Activated CD4-positive, alpha-beta T cell treated with anti-CD3 and anti-CD28 coated beads, Interleukin-2, Interleukin-6, amounts not matched to agents 100 ng/mL and 50 ng/mL, durations not matched to agents 16 hours and 8 hours (primary cell): ENCODE measurements around the gene AFF3.

Experiments
- DNase-seq: peaks from one replicate; pipeline ENCODE4 v3.0.0-alpha.2; 2020

AFF3 gene

DNA sequence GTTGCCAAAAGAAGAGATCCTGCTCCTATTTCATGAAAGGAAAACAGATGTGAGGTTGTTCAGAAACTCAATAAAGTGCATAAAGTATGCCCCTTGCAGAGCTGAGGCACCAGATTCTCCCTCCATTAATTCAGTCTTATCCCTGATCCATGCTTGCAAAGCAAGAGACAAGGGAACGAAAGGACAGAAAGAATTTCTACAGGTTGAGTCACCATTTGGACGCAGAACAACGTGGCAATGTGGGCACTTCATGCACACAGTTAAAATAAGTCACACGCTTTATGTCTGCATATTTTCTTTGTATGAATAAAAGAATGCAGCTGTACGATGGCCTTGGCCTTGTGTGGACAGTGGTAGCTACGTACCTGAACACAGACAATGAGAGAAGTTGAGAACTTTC lies 330.8 kb downstream of the AFF3 start:
- no peak for DNase-seq

DNA sequence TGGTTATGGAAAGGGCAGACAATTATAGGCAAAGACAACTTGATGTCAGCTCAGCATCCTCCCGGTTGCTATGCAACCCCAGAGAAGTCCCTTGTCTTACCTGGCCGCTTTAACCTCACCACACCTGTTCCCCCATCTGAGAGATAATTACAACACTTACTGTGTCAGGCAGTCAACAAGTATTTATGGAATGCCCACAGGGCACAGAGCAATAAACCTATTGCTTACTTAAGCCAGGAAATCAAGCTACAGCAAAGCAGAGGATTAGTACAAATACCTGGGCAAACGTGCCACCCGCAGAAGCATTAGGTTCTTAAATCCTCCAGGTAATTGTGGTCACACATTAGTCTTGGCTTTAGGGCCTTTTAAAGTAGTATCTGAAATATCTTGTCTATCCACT lies 332.2 kb downstream of the AFF3 start:
- no peak for DNase-seq

DNA sequence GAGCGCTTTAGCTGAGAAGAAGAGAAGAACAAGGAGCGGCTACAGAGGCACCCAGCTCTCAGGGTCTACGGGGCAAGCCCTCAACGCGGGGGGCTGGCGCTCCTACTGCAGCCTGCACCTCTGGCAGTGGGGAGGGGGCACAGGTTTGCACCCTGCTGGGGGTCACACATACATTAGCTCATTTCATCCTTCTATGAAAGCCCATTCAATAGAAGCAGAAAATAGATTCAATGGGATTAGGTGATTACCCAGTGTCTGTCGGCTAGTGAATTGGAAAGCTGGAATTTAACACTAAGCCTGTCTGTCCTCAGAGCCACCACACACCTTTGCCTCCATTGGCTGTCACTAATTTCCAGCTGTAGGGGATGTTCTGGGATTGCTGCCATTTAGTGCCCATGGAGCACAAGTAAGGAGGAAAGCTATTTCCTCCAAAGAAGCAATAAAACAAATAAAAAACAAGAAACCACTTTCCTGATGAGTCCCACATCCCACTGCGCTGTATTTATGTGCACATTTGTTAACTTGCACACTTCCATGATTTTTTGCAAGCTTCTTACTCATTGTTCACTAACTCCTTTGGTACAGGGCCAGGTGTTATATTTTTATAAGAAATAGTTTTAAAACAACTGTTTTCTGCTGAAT lies 333.0 kb downstream of the AFF3 start:
- no peak for DNase-seq

DNA sequence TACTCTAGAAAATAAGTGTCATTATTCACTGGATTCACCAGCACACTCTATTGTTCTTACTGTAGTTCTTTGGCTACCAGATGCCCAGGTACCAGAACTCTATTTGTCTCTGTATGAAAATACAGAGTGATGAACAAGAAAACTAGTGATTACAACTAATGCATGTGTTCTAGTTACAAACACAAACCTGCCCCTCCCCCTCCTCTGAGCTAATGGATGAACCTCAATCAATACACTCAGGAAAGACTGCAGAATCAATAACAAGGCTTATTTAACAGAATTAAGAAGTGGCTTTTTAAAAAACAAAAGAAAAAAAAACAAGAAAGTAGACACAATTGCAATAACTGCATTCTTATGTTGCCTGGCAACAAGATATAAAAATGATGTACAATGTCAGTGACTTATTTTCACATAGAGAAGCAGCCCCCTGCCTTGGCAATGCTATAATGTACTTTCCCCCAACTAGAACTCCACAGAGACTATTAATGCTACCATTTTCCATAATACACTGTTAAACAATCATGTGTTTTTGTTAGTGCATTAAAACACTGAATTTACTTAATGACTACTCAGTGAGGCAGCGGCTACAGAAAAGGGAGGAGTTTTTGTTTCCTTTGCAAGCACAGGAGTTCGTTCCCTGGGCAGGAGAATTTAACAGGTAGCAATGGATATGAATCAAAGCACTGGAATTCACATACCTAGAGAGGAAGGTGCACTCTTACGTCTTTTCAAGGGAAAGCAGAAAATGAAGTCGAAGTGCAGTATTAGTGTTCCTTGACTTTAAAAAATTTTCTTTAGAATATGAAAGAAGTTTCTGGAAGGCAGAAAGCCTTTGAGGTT lies 333.8 kb downstream of the AFF3 start:
- no peak for DNase-seq

DNA sequence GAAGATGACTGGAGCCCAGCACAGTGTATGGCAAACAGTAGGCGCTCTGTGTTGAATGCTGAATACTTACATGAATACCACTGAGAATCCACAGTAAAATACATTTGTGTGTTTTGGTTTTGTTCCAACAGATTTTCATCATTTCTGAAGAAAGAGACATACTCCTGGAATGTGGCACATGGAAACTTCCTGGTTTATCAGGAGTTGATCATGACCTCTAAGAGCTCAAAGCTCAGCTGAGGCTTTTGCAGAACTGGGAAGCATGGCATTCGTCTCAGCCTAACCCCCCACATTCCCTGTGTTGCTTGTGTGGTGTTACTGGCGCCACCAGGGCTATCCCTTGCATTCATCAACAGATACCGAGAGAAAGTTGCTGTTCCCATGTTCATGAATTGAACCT lies 335.6 kb downstream of the AFF3 start:
- DNase-seq: no peak

DNA sequence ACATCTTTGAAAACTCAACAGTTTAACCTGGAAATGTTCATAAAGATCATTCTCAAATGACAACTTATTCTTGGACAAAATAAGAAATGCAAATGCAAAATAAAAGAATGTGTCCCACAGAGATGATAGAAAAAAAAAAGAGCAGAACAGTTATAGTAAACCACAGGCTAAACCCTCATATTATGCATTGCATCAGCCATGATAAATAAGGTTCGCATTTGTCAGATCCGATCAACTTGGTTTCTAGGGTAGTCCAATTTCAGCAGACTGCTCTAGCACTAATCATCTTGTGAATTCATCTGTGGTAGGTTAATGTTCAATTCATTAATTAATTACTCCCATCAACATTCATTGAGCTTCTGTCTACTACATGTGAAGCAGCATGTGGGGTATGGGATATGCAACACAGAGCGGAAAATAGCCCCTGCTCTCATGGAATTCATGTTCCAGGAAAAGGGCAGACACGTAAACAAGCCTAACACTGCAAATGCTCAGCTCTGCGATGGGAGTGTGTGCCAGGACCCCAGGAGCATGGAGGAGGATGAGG lies 336.4 kb downstream of the AFF3 start:
- DNase-seq: no peak

DNA sequence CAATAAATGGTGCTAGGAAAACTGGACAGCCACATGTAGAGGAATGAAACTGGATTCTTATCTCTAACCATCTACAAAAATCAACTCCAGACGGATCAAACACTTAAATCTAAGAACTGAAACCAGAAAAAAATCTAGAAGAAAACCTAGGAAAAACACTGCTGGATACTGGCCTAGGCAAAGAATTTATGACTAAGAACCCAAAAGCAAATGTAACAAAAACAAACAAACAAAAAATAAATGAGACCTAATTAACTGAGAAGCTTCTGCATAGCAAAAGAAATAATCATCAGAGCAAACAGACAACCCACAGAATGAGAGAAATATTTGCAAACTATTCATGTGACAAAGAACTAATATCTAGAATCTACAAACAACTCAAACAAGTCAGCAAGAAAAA lies 338.5 kb downstream of the AFF3 start:
- DNase-seq: no peak

DNA sequence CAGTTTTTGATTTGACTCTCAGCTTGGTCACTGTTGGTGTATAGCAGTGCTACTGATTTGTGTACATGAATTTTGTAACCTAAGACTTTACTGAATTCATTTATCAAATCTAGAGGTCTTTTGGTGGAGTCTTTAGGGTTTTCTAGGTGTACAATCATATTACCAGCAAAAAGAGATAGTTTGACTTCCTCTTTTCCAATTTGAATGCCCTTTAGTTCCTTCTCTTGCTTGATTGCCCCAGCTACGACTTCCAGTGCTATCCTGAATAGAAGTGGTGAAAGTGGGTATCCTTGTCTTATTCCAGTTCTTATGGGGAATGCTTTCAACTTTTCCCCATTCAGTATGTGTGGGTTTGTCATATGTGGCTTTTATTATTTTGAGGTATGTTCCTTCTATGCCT lies 339.7 kb downstream of the AFF3 start:
- no peak for DNase-seq

DNA sequence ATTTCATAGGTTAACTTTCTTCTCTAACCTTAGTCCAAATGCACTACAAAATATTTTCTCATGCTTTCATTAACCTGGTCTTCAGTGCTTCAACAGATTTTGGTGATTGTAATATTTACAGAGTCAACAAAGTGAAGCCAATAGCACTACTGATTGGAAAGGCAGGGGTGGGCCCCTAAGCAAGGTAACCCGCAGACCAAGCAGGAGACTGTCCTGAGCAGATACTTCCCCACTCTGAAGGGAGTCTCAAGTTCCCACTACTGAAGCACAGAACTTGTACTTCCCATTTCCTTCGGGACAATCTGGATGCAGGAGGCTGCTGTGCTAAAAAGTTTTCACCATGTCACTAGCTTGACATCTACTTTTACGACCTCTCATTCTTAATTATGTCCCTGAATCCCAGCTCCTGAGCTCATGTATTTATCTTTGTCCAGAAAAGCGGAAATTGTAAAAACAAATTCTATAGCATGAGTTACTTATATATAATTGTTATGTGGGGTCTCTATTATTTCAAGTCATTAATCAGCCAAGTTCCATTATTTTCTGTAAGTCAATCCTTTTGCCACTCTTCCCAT lies 341.0 kb downstream of the AFF3 start:
- no peak for DNase-seq

DNA sequence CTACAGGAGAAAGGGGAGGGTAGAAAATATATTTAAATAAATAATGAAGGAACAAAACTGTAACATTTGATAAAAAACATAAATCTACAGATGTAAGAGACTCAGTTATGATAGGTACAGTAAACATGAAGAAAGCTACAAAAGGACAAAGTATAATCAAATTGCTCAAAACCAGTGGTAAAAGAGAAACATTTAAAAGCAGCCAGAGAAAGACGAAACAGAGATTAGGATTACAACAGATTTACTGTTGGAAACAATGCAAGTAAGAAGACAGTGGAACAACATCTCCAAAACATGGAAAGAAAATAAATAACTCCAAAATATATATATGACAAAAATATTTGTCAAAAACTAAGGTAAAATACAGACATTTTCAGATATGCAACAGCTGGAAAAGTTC lies 344.9 kb downstream of the AFF3 start:
- DNase-seq: no peak

DNA sequence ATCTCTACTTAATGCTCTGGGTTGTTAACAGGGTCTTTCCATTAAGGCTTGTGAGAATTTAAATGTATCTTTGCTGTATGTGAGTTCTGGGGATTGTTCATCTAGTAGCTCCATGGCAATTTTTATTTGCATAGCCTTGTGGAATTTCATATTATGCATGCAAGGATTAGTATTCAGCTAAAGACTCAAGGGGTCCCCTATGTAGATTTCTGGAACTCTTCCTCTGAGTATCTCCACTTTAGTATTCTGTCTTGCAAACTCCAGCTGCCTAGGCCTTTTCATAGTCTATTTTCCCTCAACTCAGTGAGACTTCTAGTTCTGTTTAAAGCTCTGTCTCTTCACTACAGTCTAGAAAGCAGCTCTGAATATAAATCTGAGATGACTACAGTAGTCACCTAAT lies 348.0 kb downstream of the AFF3 start:
- DNase-seq: no peak

DNA sequence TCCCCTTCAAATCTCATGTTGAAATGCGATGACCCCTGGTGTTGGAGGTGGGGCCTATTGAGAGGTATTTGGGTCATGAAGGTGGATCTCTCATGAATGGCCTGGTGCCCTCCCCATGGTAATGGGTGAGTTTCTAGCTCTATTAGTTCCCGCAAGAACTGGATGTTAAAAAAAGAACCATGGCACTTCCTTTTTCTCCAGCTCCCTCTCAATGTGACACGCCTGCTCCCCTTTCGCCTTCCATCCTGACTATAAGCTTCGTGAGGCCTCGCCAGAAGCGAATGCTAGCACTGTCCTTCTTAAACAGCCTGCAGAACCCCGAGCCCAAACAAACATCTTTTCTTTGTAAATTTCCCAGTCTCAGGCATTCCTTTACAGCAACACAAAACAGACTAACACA lies 349.4 kb downstream of the AFF3 start:
- no peak for DNase-seq

DNA sequence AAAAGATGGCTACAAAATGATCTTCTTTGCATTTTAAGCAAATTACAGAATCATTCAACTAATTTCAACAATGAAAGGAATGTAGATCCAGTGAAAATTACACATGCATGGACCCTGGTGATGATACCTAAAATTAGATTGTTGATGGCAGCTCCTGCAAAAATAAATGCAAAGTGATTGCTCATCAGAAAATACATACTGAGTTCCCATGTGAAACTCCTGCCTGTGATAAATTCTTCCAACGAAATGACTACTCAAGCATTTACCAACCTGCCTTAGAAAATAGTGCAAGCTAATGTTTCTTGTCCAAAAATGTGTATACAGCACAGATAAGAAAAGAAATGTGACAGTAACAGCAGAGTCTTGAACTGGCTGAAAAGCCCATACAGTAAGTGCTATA lies 352.5 kb downstream of the AFF3 start:
- no peak for DNase-seq

DNA sequence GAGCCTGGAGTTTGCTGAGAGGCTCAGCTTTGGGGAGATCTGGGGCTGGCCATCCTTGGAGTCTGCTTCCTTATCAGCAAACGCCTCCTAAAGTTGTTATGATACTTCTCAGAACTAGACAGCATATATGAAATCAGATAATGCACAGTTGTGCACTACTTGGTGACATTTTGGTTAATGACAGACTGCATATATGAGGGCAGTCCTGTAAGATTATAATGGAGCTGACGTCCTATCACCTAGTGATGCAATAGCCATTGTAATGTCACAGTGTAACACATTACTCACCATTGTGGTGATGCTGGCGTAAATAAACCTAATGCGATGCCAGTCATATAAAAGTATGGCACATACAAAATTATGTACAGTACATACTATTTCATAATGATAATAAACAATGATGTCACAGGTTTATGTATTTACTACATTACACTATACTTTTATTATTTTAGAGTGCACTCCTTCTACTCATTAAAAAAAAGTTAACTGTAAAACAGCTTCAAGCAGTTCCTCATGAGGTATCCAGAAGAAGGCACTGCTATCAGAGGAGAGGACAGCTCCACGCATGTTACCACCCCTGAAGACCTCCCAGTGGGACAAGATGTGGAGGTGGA lies 354.5 kb downstream of the AFF3 start:
- no peak for DNase-seq

DNA sequence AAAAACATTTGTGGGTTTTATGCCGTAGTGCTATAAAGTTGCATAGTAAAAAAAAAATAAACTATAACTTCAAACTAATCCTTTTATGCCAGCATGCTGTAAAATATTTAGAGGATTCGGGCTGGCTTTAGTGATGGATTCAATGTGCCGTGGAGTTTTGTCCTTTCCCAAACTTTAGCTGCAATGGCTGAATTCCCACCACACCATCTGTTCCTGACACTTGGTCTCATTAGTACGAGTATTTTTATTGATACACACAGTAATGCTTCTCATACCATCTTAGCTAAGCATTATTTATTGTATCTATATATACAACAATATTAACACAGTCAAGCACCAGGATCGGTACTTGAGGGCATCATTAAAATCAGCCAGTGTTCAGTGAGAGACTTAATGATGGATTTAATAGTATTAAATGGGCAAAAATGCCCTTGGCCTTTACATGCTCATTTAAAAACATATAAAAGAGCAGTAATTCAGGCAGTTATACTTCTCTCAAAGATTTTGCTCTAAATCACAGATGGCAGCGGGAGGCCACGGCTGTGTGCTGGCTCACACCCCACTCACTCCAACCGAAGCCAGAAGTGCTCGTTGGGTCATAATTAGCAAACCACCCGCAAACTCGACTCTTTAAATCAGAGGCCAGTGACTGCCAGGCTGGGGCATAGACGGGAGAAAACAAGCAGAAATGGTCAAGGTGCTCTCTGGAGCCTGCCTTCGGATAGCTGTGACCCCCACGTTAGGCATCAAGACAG lies 355.6 kb downstream of the AFF3 start:
- no peak for DNase-seq

DNA sequence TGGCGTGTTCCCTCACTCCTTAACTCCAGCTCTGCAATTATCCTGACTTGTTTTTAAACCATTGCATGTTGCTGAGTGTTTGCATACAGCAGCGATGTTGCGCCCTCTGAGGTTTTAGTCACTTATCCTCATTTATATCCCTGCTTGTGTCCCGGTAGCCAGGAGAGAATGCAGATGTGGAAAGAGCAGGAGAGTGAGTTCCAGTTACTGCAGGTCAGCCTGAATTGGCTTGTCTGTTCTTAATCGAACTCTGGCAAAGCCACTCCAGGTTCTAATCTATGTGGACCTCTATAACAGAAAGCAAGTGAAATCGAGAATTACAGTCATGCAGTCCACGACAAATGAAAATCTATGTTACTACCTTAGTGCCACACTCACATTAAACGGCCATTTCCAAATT lies 357.4 kb downstream of the AFF3 start:
- DNase-seq: no peak

DNA sequence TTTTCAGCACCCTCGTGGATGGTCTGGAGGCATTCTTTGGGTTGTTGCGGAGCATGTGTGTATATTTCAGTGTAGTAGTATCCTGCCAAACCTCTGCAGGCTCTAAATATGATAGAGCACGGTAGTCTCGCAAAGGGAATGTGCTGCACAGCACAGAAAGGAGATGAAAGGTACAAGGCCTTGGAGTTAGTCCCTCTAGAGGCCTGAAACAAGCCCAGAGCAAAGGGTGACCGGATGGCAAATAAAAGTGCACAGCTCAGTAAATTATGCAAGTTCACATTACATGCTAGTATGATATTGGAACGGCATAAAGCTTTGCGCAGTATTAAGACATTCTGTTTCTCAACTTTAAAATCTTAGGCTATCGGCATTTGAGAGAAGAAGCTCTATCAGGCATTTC lies 358.1 kb downstream of the AFF3 start:
- no peak for DNase-seq

DNA sequence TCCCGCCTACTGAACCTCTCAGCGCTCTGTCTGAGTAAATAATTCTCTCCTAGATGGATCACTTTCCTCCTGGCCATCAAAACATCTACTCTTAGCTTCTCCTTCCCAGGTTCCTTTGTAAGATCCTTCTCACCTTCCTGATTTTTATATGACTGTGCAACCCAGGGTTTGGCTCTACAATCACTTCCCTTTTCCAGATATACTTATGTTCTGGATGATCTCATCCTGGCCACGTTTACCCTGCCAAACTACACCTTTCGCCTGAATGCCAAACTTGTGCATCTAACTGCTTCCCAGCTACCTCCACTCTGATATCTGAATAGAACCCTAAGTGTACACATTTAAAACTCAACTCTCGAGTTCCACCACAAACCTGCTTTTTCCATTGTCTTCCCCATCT lies 362.1 kb downstream of the AFF3 start:
- DNase-seq: no peak

DNA sequence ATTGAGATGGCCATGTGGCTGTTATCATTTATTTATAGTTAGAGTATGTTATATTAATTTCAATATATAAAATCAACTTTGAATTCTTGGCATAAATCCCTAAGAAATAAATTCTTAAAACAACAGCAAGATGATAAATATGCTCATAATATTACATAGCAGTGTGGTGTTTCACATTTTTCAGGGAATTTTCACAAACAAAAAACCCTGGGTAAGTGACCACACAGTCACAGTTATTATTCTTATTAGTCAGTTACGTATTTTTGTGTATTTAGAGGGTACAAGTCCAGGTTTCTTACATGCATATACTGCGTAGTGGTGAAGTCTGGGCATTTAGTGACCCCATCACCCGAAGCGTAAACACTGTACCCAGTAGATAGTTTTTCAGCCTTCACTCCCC lies 363.1 kb downstream of the AFF3 start:
- DNase-seq: no peak

DNA sequence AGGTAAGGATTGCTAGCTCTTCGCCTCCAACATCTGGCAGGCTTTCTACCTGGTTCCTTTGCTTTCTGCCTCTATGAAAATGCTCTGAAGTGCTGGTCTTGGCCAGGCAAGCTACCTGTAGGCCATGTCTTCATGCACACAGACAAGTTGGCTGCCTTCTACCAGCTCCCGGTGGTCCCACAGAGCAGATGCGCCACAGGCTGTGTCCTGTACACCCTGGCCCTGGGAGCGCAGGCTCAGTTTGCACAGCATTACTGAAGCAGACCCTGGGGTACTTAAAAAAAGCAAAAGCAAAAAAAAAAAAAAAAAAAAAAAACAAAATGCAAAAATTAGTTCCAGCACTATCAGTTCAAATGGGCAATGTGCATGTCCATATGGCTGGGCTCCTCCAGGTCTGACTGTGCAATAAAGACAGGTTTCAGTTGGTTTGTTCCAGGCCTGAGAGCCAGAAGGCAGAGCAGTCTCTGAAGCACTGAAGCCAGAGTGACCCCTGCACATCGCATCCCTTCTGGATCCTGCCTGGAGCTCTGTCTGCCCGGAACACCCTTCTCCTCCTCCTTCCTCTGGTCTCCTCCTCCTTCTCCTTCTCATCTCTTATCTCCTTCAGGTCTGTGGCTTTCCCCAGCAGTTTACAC lies 364.6 kb downstream of the AFF3 start:
- no peak for DNase-seq

DNA sequence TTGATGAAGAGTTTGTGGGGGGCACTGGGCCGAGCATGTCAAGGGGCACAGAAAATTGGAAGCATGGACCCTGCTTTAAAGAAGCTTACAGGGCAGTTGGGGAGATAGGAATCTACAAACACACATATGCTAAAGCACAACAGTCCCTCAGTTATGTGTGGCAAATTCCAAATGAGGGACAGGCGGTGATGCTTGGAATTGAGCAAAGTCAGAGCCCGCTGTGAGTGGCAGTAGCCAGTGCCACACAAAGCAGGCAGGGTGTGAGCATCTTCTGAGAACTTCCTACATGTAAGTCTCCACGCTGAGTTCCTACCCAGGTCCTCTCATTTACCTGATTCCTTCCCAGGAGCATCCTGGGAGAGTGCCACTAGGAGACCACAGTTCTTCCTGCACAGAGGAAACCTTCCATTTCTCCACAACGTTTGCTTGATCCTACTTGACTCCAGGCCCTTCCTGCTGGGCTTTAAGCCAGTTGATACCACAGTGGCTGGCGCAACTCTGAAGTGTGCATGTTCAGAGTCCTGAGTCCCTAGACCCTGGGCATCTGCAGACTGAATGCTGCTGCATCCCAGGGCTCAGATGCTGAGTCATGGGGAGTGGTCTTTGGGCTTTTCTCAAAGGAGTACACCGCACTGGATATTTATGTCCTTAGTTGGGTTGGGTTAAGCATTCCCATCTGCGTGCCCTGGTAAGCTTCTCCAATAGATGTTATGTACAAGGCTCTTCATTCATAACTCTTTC lies 365.3 kb downstream of the AFF3 start:
- no peak for DNase-seq
